K562 (cell line): Measurements from ENCODE around the gene SOX2. TPM values are rescaled to one million over a fixed set of nuclear protein-coding genes. Genes with fewer than 3 reads are reported as not detected.

ENCODE experiments used
- ATAC-seq: fragments of 200-7000 bp; cut with Tn5 transposase; 3 replicates; pipeline ENCODE4 v1.9.1; 2020; ENCODE audit warnings: moderate library complexity
- BruUV-seq: library from RNA; stranded (reverse); fragments of 400-500 nt; replicated peaks from 2 replicates; lab custom pipeline; 2021; lab: Mats Ljungman, UMichigan
- CTCF ChIA-PET: fragments of 300-600 bp; formaldehyde crosslinking; extraction: SDS; loops from one replicate; lab custom pipeline; 2021; ENCODE audit warnings: low intra/inter-chr PET ratio; lab: Yijun Ruan, JAX
- POLR2A ChIA-PET: fragments of 300-600, 350-650 bp; sonication (Branson Sonifier 250); formaldehyde crosslinking; extraction: SDS; loops from one replicate; lab custom pipeline; 2021; ENCODE audit warnings: antibody characterized with exemption, inconsistent platforms; lab: Yijun Ruan, JAX
- DNase-seq, 4 experiments: peaks; one replicate each; pipeline versions ENCODE4 v3.0.0 to v3.0.0-alpha.2; 2011 to 2018; ENCODE audit warnings: low spot score in 3 of 4, mixed read lengths in 3 of 4; ENCODE audit errors: extremely low read depth in 1 of 4
- FAIRE-seq: peaks from 2 replicates; lab custom pipeline; 2011; peaks lifted over from hg19 to GRCh38; lab: Jason Lieb, UNC
- H2AFZ ChIP-seq: 2 replicates; pipeline ENCODE4 v1.6.0; 2011; ENCODE audit warnings: low read depth, low read length, control low read depth, inconsistent platforms
- H3K27ac ChIP-seq: fragments of 200-600 bp; 3 replicates; pipeline ENCODE4 v1.8.0; 2011; ENCODE audit warnings: low read depth, mild to moderate bottlenecking, control low read depth, inconsistent platforms, low read length, moderate library complexity, mixed read lengths; ENCODE audit errors: extremely low read depth
- H3K27me3 ChIP-seq, 2 experiments: fragments of 300-600 bp in 1 of 2; 2 replicates in 1 of 2; 3 replicates in 1 of 2; pipeline versions ENCODE4 v1.6.0 to v1.8.0; 2011; ENCODE audit warnings: inconsistent platforms in 2 of 2, low read length in 2 of 2, mild to moderate bottlenecking in 1 of 2, mixed read lengths in 1 of 2, moderate library complexity in 1 of 2; ENCODE audit not compliant: control insufficient read depth in 2 of 2, insufficient read depth in 2 of 2
- H3K36me3 ChIP-seq: fragments of 300-600 bp; 3 replicates; pipeline ENCODE4 v1.8.0; 2011; ENCODE audit warnings: mild to moderate bottlenecking, low read length, inconsistent platforms; ENCODE audit not compliant: control insufficient read depth, insufficient read depth
- H3K4me1 ChIP-seq, 2 experiments: fragments of 200-600 bp in 1 of 2; replicated peaks in 1 of 2; 2 replicates in 1 of 2; 3 replicates in 1 of 2; pipeline versions ENCODE4 v1.5.1 to v1.8.0; 2011; ENCODE audit warnings: inconsistent platforms in 2 of 2, low read length in 2 of 2, mild to moderate bottlenecking in 1 of 2, mixed read lengths in 1 of 2, moderate library complexity in 1 of 2; ENCODE audit not compliant: control insufficient read depth in 2 of 2, insufficient read depth in 2 of 2
- H3K4me2 ChIP-seq: 2 replicates; pipeline ENCODE4 v1.6.1; 2011; ENCODE audit warnings: low read length, control low read depth, inconsistent platforms, mixed read lengths; ENCODE audit not compliant: insufficient read depth
- H3K4me3 ChIP-seq: fragments of 200-600 bp; sonication (generic), shearing (Covaris generic); 2 replicates; pipeline ENCODE4 v1.5.1; 2016; ENCODE audit warnings: control low read depth, inconsistent platforms
- H3K79me2 ChIP-seq: fragments of 200-600 bp; 3 replicates; pipeline ENCODE4 v1.8.0; 2011; ENCODE audit warnings: low read length, inconsistent platforms; ENCODE audit not compliant: control insufficient read depth, insufficient read depth
- H3K9ac ChIP-seq, 2 experiments: 2 replicates each; pipeline versions ENCODE4 v1.6.0 to v1.6.1; 2011; ENCODE audit warnings: low read depth in 2 of 2, low read length in 2 of 2, control low read depth in 1 of 2, inconsistent platforms in 1 of 2, mild to moderate bottlenecking in 1 of 2, mixed read lengths in 1 of 2; ENCODE audit not compliant: insufficient read depth in 1 of 2
- H3K9me1 ChIP-seq: one replicate; pipeline ENCODE4 v1.6.0; 2011; ENCODE audit warnings: inconsistent platforms, mild to moderate bottlenecking, low read length, moderate library complexity; ENCODE audit not compliant: control insufficient read depth, insufficient read depth
- H3K9me3 ChIP-seq: replicated peaks from 2 replicates; pipeline ENCODE4 v1.5.1; 2011; ENCODE audit warnings: low read depth, low read length, inconsistent platforms; ENCODE audit not compliant: control insufficient read depth, insufficient read depth
- H4K20me1 ChIP-seq: replicated peaks from 2 replicates; pipeline ENCODE4 v1.6.1; 2011; ENCODE audit warnings: low read length, inconsistent platforms, mixed read lengths; ENCODE audit not compliant: control insufficient read depth, insufficient read depth
- ARNT ChIP-seq, 2 experiments: fragments of 450-650 bp; IDR thresholded peaks; 2 replicates each; pipeline ENCODE4 v1.6.1; 2016; ENCODE audit warnings: mild to moderate bottlenecking in 1 of 2
- WGBS: fragments of 100-300 bp; shearing (Covaris generic); methylation state at CpG from one replicate; pipeline ENCODE4 v1.1.6; 2016; ENCODE audit warnings: low coverage, mixed read lengths; ENCODE audit not compliant: insufficient coverage; ENCODE audit errors: missing lambda C conversion rate; 5-methylcytosine and 5-hydroxymethylcytosine counted together
- in situ Hi-C: fragments of 300-500 bp; cut with MboI; formaldehyde crosslinking; loops from 4 replicates; pipeline ENCODE4 v1.15.0; 2018; ENCODE audit warnings: inconsistent platforms, mixed read lengths
- intact Hi-C: fragments of 100-400 bp; cut with micrococcal nuclease; formaldehyde crosslinking; loops from 2 replicates; pipeline ENCODE4 v1.14.2; 2022
- polyA plus RNA-seq, 8 experiments: library from polyadenylated mRNA; depleted of rRNA in 4 of 8; stranded (reverse) in 5 of 8; unstranded in 3 of 8; fragments of >200 nt; fragmentation: Nextera tagmentation in 2 of 8; fragmentation: Illumina TruSeq in 1 of 8; extraction: Ambion mirVana in 2 of 8; extraction: Trizol in 1 of 8; gene quantifications; 2 replicates each; pipeline versions ENCODE4 v1.2.1 to v1.2.3, GENCODE V29; 2011 to 2014; ENCODE audit warnings: inconsistent platforms in 1 of 8, missing spikeins in 1 of 8
- total RNA-seq, 7 experiments: library from RNA; depleted of rRNA in 6 of 7; stranded (reverse); fragments of >200 nt in 6 of 7; fragmentation: Illumina TruSeq in 2 of 7; extraction: Trizol in 2 of 7; gene quantifications; 2 replicates each; pipeline versions ENCODE4 v1.2.1 to v1.2.3, GENCODE V29; 2011 to 2021; ENCODE audit warnings: low replicate concordance in 1 of 7
- TF ChIP-seq, protein P1 (sequence below): fragments of 450-650 bp; conservative IDR thresholded peaks from 2 replicates; pipeline ENCODE4 v1.6.1; 2016; ENCODE audit warnings: missing genetic modification characterization, low read depth, mild to moderate bottlenecking, missing compliant biosample characterization, moderate library complexity
- TF ChIP-seq, protein P2 (sequence below): sonication (generic); formaldehyde crosslinking; IDR thresholded peaks from 2 replicates; pipeline ENCODE4 v1.8.0; 2023; ENCODE audit warnings: mild to moderate bottlenecking, missing genetic modification reagents

The SOX2 gene
- total and polyA plus RNA-seq, 9 of the 15 experiments (the other 6 are each of a cell fraction or from before 2014, with no cell fraction given) = 0.07 TPM; not detected in 8

DNA sequence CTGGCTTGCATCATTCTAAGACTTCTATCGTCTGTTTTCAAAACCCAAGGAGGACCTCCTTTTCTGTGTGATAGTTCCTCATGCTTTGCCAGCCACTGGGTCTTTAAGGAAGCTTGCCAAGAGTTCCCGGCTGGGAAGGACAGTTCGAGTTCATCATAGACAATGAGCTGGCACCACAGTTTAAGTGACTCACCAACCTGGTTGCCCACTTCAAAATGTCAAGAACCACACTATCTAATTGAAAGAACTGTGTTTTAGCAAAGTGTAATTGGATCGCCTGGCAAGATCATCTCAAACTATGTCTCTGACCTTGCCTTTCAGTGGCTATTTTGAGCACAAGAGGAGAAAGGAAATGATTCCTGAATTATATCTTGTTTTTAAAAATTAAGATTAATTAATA, 27.9 kb downstream of the SOX2 start:
- intact Hi-C loops = no loop called here
- in situ Hi-C loops = no loop called here
- Histone ChIP-seq H2AFZ (no peak overlapping the region), H3K9me1 (no peaks in the 10 kb centered on the region), H4K20me1 (no peaks in the 10 kb centered on the region; the same call in 1 of the 2 replicates), H3K9me3 (no peaks in the 10 kb centered on the region), H3K36me3 (no peaks in the 10 kb centered on the region), H3K27ac (no peak overlapping the region), H3K9ac (no peak overlapping the region), H3K4me1 (no peaks in the 10 kb centered on the region), H3K79me2 (no peaks in the 10 kb centered on the region), H3K4me3 (no peak overlapping the region)
- ATAC-seq (no peak), DNase-seq (no peak), FAIRE-seq (no peak)
- 0% methylated on average over 4 of the region's 4 CpGs for WGBS
- CTCF ChIA-PET = no interaction called here
- BruUV-seq = no TSS peak
- TF ChIP-seq, protein P1, sequence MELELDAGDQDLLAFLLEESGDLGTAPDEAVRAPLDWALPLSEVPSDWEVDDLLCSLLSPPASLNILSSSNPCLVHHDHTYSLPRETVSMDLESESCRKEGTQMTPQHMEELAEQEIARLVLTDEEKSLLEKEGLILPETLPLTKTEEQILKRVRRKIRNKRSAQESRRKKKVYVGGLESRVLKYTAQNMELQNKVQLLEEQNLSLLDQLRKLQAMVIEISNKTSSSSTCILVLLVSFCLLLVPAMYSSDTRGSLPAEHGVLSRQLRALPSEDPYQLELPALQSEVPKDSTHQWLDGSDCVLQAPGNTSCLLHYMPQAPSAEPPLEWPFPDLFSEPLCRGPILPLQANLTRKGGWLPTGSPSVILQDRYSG (tag) = no peak
- TF ChIP-seq, protein P2, sequence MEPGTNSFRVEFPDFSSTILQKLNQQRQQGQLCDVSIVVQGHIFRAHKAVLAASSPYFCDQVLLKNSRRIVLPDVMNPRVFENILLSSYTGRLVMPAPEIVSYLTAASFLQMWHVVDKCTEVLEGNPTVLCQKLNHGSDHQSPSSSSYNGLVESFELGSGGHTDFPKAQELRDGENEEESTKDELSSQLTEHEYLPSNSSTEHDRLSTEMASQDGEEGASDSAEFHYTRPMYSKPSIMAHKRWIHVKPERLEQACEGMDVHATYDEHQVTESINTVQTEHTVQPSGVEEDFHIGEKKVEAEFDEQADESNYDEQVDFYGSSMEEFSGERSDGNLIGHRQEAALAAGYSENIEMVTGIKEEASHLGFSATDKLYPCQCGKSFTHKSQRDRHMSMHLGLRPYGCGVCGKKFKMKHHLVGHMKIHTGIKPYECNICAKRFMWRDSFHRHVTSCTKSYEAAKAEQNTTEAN (CRISPR knock-in tag) = no peak
- TF ChIP-seq ARNT (IDR thresholded peaks at IDR 0.05) = no peak
- TF ChIP-seq, all 486 proteins: peak for 0
- H3K4me2 ChIP-seq = no peak overlapping the region
- POLR2A ChIA-PET = no interaction called here
- H3K27me3 ChIP-seq = no peaks in the 10 kb centered on the region
